Choroid plexus epithelial cell (primary cell): ENCODE measurements around the gene LRRC10.
"Not testable (repeated sequence)": the region's sequence is repeated elsewhere in the genome, so short reads cannot be mapped to it uniquely, and the experiment has no call there.

Source experiments
- DNase-seq: peaks from one replicate; pipeline ENCODE4 v3.0.0-alpha.2; 2010; ENCODE audit warnings: low read depth
- H3K4me3 ChIP-seq: 2 replicates; pipeline ENCODE4 v1.5.1; 2011; ENCODE audit warnings: low read depth, mild to moderate bottlenecking, control low read depth, low read length, moderate library complexity
- TF ChIP-seq, protein P1 (sequence below): conservative IDR thresholded peaks from 2 replicates; pipeline ENCODE4 v1.5.1; 2011; ENCODE audit warnings: low read depth, mild to moderate bottlenecking, control low read depth, inconsistent platforms, low read length, moderate library complexity

The LRRC10 gene

DNA sequence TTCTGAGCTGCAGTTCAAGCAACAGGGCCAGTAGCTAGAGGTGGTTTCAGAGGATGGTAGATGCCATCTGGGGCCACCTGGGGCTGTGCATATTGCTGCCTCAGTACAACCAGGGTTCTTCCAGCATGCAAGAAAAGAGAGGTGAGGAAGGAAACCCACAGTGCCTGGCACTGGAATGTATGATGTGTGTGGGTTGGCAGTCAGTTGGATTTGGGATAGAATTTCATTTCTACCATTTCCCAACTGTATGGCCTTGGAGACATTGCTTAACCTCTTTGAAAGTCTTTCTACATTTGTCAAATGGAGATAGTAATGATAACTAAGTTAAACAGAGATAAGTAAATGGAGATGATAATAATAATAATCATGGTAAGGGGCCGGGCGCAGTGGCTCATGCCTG lies 10.2 kb upstream of the LRRC10 start:
- H3K4me3 ChIP-seq: no peak overlapping the region
- TF ChIP-seq, protein P1, sequence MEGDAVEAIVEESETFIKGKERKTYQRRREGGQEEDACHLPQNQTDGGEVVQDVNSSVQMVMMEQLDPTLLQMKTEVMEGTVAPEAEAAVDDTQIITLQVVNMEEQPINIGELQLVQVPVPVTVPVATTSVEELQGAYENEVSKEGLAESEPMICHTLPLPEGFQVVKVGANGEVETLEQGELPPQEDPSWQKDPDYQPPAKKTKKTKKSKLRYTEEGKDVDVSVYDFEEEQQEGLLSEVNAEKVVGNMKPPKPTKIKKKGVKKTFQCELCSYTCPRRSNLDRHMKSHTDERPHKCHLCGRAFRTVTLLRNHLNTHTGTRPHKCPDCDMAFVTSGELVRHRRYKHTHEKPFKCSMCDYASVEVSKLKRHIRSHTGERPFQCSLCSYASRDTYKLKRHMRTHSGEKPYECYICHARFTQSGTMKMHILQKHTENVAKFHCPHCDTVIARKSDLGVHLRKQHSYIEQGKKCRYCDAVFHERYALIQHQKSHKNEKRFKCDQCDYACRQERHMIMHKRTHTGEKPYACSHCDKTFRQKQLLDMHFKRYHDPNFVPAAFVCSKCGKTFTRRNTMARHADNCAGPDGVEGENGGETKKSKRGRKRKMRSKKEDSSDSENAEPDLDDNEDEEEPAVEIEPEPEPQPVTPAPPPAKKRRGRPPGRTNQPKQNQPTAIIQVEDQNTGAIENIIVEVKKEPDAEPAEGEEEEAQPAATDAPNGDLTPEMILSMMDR: no peak
- DNase-seq: no peak

DNA sequence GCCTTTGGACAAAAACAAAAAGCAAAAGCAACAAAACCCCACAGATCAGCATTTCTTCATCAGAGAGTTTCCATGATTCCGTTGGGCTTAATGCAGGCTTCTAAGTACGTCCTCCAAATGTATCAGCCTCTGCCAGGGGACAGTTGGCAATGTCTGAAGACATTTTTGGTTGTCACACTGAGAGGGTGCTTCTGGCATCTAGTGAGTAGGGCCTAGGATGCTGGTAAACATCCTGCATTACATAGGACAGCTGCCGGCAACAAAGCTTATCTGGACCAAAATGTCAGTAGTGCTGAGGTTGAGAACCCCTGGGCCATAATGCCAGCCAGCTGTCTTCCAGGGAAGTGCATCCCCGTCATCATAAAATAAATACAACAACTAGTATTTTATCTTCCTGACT lies 9.4 kb upstream of the LRRC10 start:
- TF ChIP-seq, protein P1: no peak
- H3K4me3 ChIP-seq: no peak overlapping the region
- DNase-seq: no peak

DNA sequence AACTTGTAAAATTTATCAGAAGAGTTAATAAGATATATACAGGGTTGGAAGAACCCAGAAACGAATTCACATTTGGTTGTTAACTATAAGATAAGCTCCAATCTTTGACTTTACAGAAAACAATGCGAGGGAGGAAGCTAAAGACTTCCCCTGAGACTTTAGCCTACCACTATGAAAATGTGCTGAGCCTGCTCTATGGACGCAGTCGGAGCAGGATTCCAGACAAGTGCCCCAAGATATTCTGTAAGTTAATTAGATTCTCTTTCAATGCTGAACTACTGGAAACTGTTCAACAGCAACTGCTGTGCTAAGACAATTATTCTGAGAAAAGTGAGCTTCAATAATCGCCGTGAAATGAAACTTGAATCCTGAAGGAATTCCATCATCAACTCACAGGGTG lies 8.3 kb upstream of the LRRC10 start:
- DNase-seq: peak; percentile 26
- TF ChIP-seq, protein P1: no peak
- no peak overlapping the region for H3K4me3 ChIP-seq

DNA sequence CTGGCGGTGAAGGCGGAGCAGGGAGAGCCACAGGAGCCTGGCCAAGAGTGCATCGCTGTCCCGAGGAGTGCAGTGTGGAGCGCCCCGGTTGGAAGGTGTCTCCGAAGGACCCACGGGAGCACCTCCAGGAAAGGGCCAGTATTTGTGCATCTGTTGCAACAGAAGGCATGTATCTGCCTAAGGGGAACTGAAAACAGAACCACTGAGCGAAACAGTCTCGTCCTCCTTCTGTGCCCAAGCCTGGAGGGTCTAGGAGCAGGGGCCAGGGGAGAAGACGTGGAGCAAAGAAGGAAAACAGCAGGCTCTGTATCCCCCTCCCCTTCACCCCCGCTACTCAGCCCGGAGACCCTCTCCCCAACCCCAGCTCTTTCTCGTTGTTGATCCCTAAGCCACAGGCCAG lies 5.3 kb upstream of the LRRC10 start:
- TF ChIP-seq, protein P1: no peak
- DNase-seq: no peak
- H3K4me3 ChIP-seq: no peak overlapping the region

DNA sequence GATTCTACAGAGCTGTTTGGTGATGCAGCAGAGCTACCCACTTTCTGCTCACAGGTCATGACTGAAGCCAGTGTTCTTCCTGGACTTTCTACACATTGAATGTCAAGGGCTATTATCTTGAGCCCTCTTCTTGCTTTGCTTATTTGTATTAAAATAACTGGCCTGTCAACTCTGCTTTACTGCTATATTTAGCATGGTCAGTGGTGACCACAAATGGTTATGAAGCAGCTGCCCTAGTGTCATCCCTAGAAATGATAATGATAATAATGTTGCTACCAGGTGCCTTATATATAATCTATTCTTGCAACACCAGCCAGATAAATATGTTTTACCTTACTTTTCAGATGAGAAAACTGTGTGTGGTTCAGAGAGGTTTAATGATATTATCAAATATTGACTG lies 2.6 kb upstream of the LRRC10 start:
- no peak for DNase-seq
- H3K4me3 ChIP-seq: no peak overlapping the region
- TF ChIP-seq, protein P1: no peak

DNA sequence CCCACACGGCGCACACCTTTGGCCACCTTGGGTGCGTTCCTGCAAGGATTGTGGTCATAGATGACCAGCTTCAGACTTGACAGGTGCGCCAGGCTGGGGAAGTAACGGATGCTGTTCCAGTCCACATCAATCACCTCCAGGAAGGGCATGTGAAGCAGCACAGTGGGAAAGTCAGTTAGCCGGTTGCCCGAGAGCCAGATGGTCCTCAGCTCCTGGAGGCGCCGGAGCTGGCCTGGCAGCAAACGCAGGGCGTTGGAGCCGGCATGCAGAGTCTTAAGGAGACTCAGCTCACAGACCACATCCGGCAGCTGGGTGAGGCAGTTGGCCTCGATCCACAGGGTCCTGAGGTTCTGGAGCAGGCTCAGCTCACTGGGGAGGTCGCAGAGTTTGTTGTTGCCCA lies 581 bp downstream of the LRRC10 start:
- H3K4me3 ChIP-seq: no peak overlapping the region
- TF ChIP-seq, protein P1: no peak
- DNase-seq: no peak

DNA sequence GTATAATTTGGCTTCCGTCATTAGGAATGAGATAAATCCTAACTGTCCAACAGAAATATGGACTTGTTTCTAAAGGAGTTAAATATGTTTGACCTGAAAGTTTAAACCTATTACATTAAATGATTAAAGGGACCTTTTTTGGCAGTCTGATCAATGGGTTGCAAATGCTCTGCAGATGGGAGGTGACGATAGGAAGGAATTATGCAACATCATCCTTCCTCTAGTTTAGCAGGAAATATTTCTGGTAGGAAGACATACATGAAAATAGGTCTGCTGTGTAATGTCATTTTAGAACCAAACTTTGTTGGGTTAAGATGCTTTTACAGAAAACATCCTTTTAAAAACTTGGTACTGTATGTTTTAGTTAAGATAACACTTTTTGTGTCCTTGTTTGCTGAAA lies 2.6 kb downstream of the LRRC10 start:
- TF ChIP-seq, protein P1: no peak
- no peak overlapping the region for H3K4me3 ChIP-seq
- DNase-seq: peak; percentile 23

DNA sequence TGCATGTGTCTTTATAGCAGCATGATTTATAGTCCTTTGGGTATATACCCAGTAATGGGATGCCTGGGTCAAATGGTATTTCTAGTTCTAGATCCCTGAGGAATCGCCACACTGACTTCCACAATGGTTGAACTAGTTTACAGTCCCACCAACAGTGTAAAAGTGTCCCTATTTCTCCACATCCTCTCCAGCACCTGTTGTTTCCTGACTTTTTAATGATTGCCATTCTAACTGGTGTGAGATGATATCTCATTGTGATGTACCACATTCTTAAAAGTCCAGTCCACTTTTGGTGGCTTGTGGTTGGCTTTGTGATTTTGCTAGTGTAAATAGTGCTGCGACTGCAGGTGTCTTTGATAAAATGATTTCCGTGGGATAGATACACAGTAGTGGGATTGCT lies 6.4 kb downstream of the LRRC10 start:
- DNase-seq: not testable (repeated sequence)

DNA sequence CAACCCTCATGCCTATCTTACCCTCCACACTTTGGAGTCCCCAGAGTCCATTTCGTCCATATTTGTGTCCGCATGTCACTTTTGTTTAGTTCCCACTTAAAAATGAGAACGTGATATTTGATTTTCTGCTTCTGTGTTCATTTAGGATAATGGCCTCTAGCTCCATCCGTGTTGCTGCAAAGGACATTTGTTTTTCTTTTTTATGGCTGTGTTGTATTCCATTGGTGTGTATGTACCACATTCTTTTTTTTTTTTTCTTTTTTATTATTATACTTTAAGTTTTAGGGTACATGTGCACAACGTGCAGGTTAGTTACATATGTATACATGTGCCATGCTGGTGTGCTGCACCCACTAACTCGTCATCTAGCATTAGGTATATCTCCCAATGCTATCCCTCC lies 7.2 kb downstream of the LRRC10 start:
- DNase-seq, H3K4me3 ChIP-seq: not testable (repeated sequence)

More for the DNA sequence above, 6.4 kb downstream of the LRRC10 start:
- not testable (repeated sequence) for H3K4me3 ChIP-seq
